ENCODE measurements around the gene WASHC2C.
"Not testable (repeated sequence)": the region's sequence is repeated elsewhere in the genome, so short reads cannot be mapped to it uniquely, and the experiment has no call there.

DNA sequence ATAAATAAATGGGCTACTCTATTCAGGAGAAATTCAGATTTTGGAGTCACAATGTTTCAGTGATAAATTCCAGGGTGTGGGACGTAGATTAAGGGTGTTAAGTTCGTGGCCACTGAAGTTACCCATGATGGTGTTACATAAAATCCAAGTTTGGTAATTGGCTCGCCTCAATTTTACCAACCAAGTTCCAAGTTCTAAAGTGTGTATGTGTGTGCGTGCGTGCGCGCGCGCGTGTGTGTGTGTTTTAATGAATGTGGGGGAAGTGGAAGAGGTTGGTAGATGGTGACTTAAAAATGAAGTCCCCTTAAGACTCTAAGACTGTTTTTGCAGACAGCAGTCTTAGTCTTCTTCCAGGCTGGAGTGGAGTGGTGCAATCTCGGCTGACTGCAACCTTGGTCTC, 3.2 kb upstream of the WASHC2C start:
- TF ChIP-seq, protein P1, sequence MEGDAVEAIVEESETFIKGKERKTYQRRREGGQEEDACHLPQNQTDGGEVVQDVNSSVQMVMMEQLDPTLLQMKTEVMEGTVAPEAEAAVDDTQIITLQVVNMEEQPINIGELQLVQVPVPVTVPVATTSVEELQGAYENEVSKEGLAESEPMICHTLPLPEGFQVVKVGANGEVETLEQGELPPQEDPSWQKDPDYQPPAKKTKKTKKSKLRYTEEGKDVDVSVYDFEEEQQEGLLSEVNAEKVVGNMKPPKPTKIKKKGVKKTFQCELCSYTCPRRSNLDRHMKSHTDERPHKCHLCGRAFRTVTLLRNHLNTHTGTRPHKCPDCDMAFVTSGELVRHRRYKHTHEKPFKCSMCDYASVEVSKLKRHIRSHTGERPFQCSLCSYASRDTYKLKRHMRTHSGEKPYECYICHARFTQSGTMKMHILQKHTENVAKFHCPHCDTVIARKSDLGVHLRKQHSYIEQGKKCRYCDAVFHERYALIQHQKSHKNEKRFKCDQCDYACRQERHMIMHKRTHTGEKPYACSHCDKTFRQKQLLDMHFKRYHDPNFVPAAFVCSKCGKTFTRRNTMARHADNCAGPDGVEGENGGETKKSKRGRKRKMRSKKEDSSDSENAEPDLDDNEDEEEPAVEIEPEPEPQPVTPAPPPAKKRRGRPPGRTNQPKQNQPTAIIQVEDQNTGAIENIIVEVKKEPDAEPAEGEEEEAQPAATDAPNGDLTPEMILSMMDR (conservative IDR thresholded peaks at IDR 0.05) = not testable (repeated sequence)
- not testable (repeated sequence) for TF ChIP-seq ZFX (IDR thresholded peaks at IDR 0.05)
